Suppressor macrophage treated with lipopolysaccharide for 1 hour (primary cell): ENCODE results near the gene CKS1B.

ENCODE experiments used
- DNase-seq, 3 donors: peaks; one replicate each; pipeline ENCODE4 v3.0.0-alpha.2; 2020 to 2022

Gene CKS1B

GRCh38 chr1:154945962-154946850 lies 28.3 kb upstream of the CKS1B start:
- no peak for DNase-seq

DNA sequence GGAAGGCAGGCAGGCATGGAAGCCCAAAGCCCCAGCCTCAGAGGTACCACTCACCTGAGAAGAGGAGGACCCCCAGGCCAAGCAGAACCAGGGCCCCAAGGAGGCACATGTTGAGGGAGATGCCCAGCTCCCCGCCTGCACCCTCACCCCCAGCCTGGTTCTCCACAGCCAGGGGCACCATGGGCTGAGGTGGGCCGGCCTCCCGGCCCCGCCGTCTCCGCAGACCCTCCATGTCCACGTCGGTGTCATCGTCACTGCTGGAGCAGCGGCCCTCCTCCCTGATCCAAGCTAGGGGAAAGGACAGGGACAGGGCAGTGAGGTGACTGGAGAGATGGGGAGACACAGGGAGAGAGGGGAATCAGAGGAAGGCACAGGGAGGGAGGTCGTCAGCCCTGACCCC lies 26.4 kb upstream of the CKS1B start:
- no peak for DNase-seq

- DNase-seq = no peak
These were observed 22.4 kb upstream of the CKS1B start for GRCh38 chr1:154951901-154952657.

GRCh38 chr1:154952664-154953063 lies 21.8 kb upstream of the CKS1B start:
- DNase-seq = no peak

DNA sequence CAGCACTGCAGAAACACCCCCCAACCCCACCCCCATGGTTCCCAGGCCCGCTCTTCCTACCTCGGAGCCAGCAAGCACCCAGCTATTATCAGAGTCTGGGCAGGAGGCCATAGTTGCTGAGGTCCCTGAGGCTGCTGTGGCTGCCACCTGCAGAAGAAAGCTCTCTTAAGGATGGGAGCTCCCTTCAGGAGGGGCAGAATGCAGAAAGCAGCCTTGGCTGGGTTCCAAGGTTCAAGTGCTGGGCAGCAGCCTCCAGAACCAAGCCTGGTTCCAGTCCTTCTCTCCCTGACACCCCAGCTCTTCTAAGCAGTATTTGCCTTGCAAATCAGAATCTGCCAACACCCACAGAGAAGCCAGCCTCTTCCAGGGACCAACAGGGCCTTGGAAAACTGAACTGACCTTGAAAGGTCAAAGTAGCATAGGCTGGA lies 20.9 kb upstream of the CKS1B start:
- DNase-seq = no peak

GRCh38 chr1:154954541-154954940 lies 19.9 kb upstream of the CKS1B start:
- no peak for DNase-seq

DNA sequence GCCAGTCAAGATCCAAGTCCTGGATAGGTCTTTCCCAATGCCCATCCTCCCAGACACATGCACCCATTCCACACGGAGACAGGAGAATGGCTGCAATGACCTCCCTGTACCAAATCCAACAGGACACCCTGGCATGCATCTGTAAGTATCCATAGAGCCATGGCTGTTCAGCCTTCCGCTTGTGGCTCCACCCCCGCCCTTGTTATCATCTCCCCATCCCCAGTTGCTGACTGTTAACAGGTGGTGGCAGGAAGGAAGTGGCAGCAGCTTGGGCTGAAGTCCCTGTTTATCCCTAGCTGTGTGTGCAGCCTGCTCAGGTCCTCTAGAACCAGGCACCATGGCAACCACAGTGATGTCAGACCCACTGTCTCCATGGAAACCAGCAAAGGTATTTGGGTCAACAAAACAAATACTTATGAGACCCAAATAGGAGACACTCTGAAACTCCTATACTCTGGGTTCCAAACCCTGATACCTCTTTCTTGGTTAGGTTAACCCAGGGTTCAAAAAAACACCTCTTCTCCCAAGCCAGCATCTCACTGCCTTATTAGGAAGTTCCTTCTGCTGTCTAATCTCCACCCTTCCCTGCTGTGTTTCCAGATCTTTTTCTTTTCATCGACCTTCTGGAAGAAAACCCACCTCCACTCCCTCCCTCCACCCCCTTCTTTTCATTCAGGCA lies 19.3 kb upstream of the CKS1B start:
- no peak for DNase-seq

DNA sequence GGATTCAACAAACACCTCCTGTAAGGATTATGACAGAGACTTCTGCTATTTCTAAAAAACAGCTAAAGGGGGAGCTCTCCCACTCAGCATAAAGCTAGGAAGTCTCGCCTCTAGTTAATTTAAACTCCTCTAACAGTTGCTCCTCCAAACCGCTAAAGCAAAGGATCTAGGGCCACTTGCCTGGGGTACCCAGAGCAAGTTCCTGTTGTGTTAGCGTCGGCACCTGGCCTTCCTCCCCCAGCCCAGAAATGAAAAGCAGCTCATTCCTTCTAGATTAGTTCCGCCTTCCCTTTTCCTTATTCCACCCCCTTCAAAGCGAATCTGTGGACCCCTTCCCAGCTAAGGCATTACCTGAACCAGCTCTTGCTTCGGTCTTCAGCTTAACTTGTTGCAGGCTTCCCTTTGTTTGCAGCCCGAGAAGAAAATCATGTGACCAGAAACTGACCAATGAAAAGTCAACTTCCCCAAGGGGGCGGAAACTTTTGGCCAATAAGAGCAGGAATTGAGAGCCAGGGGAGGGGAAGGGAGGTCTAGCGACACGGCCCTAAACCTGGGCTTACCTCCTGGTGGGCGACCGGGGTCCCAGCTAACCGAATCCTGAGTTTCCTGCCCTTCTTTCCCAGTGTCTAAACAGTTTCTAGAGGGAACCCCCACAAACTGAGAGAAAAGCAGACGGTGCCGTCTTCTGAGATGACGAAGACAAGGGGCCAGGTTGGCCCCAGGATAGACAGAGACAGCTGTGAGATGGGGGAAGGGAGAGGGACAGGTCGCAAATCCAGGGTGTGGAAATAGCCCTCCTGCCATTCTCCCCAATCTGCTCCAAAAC lies 18.6 kb upstream of the CKS1B start, which contains the start of gene PBXIP1:
Gene PBXIP1 (minus strand): TSS at position 382 of the 826 bp plus-strand sequence. CDS start 2,378 bp downstream, outside the sequence.
- peak; percentile 86 to 90 (median 89) for DNase-seq

- DNase-seq = no peak
These were observed 17.9 kb upstream of the CKS1B start for GRCh38 chr1:154956544-154956941.

- DNase-seq = no peak
These were observed 17.3 kb upstream of the CKS1B start for GRCh38 chr1:154957091-154957657.

- peak; percentile 57 to 65 (median 63) for DNase-seq
These were observed 16.4 kb upstream of the CKS1B start for GRCh38 chr1:154958036-154958435.

DNA sequence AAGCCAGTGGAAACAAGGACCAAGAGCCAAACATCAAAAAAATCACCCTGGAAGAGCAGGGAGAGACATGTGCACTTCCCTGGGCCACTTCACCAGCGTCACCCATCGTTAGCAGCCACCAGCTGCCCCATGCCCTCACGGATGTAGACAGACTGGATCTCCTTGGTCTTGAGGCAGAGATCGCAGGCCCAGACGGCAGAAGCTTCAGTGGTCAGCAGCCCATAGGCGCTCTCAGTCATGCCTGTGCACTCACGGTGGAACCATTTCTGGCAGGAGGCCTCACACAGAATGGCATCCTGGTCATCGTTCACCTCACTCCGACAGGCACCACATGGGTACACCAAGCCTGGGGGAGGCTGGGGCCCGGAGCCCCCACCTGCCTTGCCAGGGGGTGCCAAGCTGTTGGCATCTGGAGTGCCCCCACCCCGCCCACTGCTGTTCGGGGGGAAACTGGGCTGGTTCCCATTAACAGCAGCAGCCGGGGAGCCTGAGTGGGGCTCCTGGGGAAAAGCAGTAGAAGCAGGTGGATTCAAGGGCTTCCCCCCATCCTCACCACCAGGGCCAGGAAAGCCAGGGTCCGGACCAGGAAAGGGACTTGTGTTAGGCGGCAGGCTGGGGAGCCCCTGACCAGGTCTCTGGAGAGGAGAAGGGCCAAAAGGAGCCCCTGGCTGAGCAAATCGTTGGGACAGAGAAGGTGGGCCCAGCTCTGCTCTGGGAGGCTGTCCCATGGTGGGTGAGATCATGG lies 15.6 kb upstream of the CKS1B start:
- DNase-seq = no peak

- DNase-seq = no peak
These were observed 15.1 kb upstream of the CKS1B start for GRCh38 chr1:154959426-154959780.

- no peak for DNase-seq
These were observed 13.9 kb upstream of the CKS1B start for GRCh38 chr1:154960446-154961136.

DNA sequence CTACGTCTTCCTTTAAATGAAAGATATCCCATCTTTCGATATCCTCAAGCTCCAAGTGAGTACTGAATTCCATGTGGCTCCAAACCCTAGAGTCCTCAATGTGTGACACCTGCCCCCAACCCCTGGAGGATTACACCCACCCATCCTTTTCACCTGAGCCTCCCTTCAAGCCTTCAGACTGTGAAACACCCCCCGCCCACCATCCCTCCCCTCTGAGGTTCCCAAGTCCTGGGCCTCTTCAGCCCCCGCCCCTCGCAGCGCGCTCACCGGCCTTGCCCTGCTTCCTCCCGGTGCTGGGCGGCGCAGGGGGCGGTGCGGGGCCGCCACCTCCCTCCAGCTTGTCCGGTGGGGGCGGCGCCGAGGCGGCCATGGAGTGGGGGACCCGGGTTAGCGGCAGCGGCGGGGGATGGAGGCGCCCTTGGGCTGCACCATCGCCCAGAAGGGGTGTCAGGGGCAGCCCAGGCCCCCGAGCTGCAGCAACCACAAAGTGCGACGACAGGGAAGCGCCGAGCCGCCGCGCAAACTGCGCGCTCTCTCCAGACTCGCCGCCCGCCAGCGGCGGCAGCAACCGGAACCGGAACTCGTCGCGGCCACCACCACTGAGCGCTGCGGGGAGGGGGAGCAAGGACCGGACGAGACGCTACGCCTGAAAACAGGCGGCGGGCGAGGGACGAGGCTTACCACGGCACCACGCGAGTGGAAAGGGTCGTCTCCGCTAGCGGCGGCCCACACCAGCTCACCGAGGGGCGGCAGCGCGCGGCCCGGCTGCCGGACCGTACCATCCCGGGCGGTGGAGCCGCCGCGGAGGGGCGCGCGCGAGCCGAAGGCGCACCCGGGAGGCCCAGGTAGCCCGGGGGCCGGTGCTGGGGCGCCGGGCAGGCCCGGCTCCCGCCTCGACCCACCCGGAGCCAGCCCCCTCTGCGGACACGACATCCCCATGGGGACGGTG lies 13.0 kb upstream of the CKS1B start, which contains the start of gene PYGO2:
Gene PYGO2 (minus strand): TSS at position 576 of the 949 bp plus-strand sequence. CDS start 206 bp downstream, at position 370.
- DNase-seq = peak; percentile 75 to 90 (median 79)

DNA sequence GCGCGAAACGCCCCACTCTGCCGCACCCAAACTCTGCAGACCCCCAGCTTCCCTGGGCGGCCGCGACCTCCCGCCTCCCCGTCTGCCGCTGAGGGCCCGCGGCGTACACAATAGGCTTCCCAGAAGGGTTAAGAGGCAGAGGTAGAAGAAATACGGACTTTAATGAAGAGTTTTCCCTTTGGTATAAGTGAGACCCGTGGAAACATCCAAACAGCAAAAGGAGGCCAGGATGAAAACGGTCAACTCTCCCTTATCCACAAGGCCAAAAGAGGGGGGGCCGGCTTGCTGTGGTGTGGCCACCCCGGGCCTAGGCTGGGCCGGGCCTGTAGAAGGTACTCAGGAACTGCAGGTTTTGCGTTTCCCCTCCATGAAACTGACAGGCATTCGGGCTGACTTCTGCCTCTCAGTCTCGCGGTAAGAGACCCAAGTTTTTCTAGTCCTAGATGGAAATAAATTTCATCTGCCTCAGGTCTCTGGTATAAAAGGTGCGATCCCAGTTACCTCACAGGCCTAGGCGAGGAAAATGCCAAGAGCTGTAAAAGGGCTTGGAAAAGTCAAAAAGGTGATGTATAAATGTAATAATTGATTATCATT lies 12.2 kb upstream of the CKS1B start:
- DNase-seq = no peak

- DNase-seq = no peak
These were observed 11.6 kb upstream of the CKS1B start for GRCh38 chr1:154962795-154963330.

DNA sequence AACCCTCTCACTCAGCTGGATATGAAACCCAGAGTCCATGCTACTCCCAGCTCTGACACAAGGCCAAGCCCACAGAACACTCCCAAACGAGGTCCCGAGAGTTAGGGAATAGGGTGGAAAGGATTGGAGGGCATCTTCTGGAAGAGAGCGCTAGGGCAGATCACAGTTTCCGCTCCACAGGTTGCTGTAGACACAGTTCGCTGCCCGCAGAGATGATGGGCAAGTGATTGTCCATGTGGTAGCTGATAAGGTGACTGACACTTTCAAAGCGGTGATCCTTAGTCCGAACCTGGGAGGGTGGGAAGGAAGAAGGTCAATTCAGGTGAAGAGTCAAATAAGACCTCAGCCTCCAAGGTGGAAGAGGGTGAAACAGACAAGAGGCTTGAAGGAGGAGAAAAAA lies 10.8 kb upstream of the CKS1B start:
- no peak for DNase-seq

DNA sequence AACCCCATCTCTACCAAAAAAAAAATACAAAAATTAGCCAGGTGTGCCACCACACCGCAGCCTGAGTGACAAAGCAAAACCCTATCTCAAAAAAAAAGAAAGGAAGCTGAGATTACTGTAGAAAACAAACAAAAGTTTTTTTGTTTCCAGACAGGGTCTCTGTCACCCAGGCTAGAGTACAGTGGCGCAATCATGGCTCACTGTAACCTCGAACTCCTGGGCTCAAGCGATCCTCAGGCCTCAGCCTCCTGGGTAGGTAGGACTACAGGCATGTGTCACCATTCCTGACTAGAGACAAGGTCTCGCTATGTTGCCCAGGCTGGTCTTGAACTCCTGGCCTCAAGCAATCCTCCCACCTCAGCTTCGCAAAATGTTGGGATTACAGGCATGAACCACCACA lies 10.1 kb upstream of the CKS1B start:
- no peak for DNase-seq
